SW480 (cell line): ENCODE results near the gene MACROH2A2.
"Not testable (repeated sequence)": the region's sequence is repeated elsewhere in the genome, so short reads cannot be mapped to it uniquely, and the experiment has no call there.

Experiments
- DNase-seq: peaks from one replicate; pipeline ENCODE4 v3.0.0-alpha.2; 2016; ENCODE audit warnings: low spot score

MACROH2A2 gene

GRCh38 chr10:70101068-70101562 lies 48.5 kb downstream of the MACROH2A2 start:
- DNase-seq, result not testable (repeated sequence)

- no peak for DNase-seq
Measured at GRCh38 chr10:70101668-70102067, 49.0 kb downstream of the MACROH2A2 start.

- DNase-seq, result no peak
Measured at GRCh38 chr10:70106958-70107791, 54.5 kb downstream of the MACROH2A2 start.

GRCh38 chr10:70109064-70109729 lies 56.6 kb downstream of the MACROH2A2 start:
- no peak for DNase-seq

GRCh38 chr10:70111496-70111895 lies 58.9 kb downstream of the MACROH2A2 start:
- no peak for DNase-seq

GRCh38 chr10:70112071-70112470 lies 59.4 kb downstream of the MACROH2A2 start:
- no peak for DNase-seq

- DNase-seq, result no peak
Measured at GRCh38 chr10:70114902-70115301, 62.3 kb downstream of the MACROH2A2 start.

- DNase-seq, result peak; percentile 35
Measured at GRCh38 chr10:70115948-70116682, 63.5 kb downstream of the MACROH2A2 start.

- no peak for DNase-seq
Measured at GRCh38 chr10:70117646-70118045, 65.0 kb downstream of the MACROH2A2 start.

GRCh38 chr10:70118196-70118595 lies 65.5 kb downstream of the MACROH2A2 start:
- DNase-seq, result no peak

- no peak for DNase-seq
Measured at GRCh38 chr10:70119197-70119596, 66.6 kb downstream of the MACROH2A2 start.

GRCh38 chr10:70119623-70120022 lies 67.0 kb downstream of the MACROH2A2 start:
- no peak for DNase-seq

- DNase-seq, result no peak
Measured at GRCh38 chr10:70120417-70120816, 67.8 kb downstream of the MACROH2A2 start.

- DNase-seq, result no peak
Measured at GRCh38 chr10:70121281-70121949, 68.8 kb downstream of the MACROH2A2 start.

- no peak for DNase-seq
Measured at GRCh38 chr10:70122742-70123141, 70.1 kb downstream of the MACROH2A2 start.

GRCh38 chr10:70123166-70123565 lies 70.5 kb downstream of the MACROH2A2 start:
- not testable (repeated sequence) for DNase-seq

- DNase-seq, result no peak
Measured at GRCh38 chr10:70123817-70124216, 71.2 kb downstream of the MACROH2A2 start.

- no peak for DNase-seq
Measured at GRCh38 chr10:70124415-70124814, 71.8 kb downstream of the MACROH2A2 start.

GRCh38 chr10:70124918-70125317 lies 72.3 kb downstream of the MACROH2A2 start:
- no peak for DNase-seq

- DNase-seq, result no peak
Measured at GRCh38 chr10:70125918-70126552, 73.4 kb downstream of the MACROH2A2 start.

- DNase-seq, result no peak
Measured at GRCh38 chr10:70126700-70127395, 74.2 kb downstream of the MACROH2A2 start.
